Measurements from ENCODE around the gene CWC25. TPM values are rescaled to one million over a fixed set of nuclear protein-coding genes. Genes with fewer than 3 reads are reported as not detected.
A peak's percentile ranks its signal among the peaks of the same experiment; 100 is the strongest.

Gene CWC25
- total and polyA plus RNA-seq, 2 of the 13 experiments (the other 11 are each of a cell fraction or from before 2014, with no cell fraction given) = 15.6 to 22.7 TPM

DNA sequence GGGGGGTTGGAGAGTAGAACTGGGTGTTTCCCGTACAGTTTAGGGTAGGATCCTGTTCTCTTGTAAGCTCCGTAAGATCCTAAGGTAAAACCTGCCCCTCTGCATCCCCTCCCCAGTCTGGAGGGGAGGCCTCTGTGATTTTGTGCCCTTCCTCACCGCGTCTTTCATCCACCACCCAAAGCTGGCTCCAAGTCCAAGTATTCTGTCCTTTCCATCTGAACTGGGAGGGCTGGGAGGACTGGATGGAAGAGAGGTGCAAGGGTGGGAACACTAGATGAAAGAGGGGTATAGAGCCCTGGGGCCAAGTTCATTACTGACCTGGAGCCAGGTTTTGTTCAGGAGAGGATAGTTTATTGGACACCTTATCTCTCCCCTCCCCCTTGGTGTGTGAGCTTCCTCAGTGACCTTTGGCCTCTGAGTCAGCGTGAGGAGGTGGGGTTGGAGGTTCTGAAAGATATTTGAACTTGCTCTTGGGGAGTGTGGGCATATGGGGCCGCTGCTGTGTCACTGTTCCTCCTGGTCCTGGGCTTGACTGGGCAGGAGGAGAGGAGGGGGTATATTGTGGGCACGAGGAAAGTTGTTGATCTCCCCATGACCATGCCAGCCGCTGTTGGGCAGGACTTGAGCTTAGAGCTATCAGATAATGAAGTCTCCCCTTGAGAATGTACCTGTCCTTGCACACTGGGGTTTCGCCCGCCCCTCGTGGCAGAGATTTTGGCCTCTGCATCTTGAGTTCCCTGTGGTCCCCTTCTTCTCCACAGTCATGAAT is 46.3 kb upstream of the CWC25 start (continued):
- TF ChIP-seq ZNF691 (CRISPR knock-in tag; IDR thresholded peaks at IDR 0.05; ENCODE audit: borderline replicate concordance, low read depth) (peak; percentile 66), FUBP1 (CRISPR knock-in tag; IDR thresholded peaks at IDR 0.05; ENCODE audit: borderline replicate concordance) (peak; percentile 19; the same call in 1 of the 2 replicates), LBX2 (CRISPR knock-in tag; IDR thresholded peaks at IDR 0.05; ENCODE audit: borderline replicate concordance) (no peak), ZBTB21 (CRISPR knock-in tag; IDR thresholded peaks at IDR 0.05) (no peak), ZNF441 (CRISPR knock-in tag; IDR thresholded peaks at IDR 0.05; ENCODE audit: borderline replicate concordance) (peak; percentile 38; the same call in 1 of the 2 replicates), ZSCAN22 (CRISPR knock-in tag; IDR thresholded peaks at IDR 0.05) (no peak), MAFG (CRISPR knock-in tag; IDR thresholded peaks at IDR 0.05) (peak; percentile 80), SRSF4 (IDR thresholded peaks at IDR 0.05; ENCODE audit: low read depth, low read length, poor library complexity, severe bottlenecking) (no peak), ZNF792 (CRISPR knock-in tag; IDR thresholded peaks at IDR 0.05) (peak; percentile 95), REPIN1 (CRISPR knock-in tag; IDR thresholded peaks at IDR 0.05; ENCODE audit: borderline replicate concordance, low read depth) (peak; percentile 88), SIN3A (IDR thresholded peaks at IDR 0.05; ENCODE audit: borderline replicate concordance, low read depth, low read length) (no peak; the same call in 1 of the 2 replicates), ZNF567 (CRISPR knock-in tag; IDR thresholded peaks at IDR 0.05; ENCODE audit: borderline replicate concordance) (no peak), PHF21A (CRISPR knock-in tag; IDR thresholded peaks at IDR 0.05) (peak; percentile 92), GABPA (IDR thresholded peaks at IDR 0.05; ENCODE audit: low read depth, low read length) (no peak), GABPA (CRISPR knock-in tag; IDR thresholded peaks at IDR 0.05; ENCODE audit: low read depth) (peak; percentile 66), DMAP1 (CRISPR knock-in tag; IDR thresholded peaks at IDR 0.05) (peak; percentile 81; the same call in 1 of the 2 replicates), SALL2 (CRISPR knock-in tag; IDR thresholded peaks at IDR 0.05) (peak; percentile 78; the same call in 1 of the 2 replicates), ZNF775 (CRISPR knock-in tag; IDR thresholded peaks at IDR 0.05; ENCODE audit: borderline replicate concordance) (no peak), SOX6 (IDR thresholded peaks at IDR 0.05) (no peak), SOX6 (CRISPR knock-in tag; IDR thresholded peaks at IDR 0.05) (peak; percentile 87), ZNF546 (CRISPR knock-in tag; conservative IDR thresholded peaks at IDR 0.05) (no peak), ZNF30 (CRISPR knock-in tag; IDR thresholded peaks at IDR 0.05) (no peak), NKX3-1 (CRISPR knock-in tag; IDR thresholded peaks at IDR 0.05) (no peak)
- TF ChIP-seq, protein P1, sequence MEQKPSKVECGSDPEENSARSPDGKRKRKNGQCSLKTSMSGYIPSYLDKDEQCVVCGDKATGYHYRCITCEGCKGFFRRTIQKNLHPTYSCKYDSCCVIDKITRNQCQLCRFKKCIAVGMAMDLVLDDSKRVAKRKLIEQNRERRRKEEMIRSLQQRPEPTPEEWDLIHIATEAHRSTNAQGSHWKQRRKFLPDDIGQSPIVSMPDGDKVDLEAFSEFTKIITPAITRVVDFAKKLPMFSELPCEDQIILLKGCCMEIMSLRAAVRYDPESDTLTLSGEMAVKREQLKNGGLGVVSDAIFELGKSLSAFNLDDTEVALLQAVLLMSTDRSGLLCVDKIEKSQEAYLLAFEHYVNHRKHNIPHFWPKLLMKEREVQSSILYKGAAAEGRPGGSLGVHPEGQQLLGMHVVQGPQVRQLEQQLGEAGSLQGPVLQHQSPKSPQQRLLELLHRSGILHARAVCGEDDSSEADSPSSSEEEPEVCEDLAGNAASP (CRISPR knock-in tag; IDR thresholded peaks at IDR 0.05; ENCODE audit: borderline replicate concordance) = peak; percentile 91
- TF ChIP-seq, protein P2, sequence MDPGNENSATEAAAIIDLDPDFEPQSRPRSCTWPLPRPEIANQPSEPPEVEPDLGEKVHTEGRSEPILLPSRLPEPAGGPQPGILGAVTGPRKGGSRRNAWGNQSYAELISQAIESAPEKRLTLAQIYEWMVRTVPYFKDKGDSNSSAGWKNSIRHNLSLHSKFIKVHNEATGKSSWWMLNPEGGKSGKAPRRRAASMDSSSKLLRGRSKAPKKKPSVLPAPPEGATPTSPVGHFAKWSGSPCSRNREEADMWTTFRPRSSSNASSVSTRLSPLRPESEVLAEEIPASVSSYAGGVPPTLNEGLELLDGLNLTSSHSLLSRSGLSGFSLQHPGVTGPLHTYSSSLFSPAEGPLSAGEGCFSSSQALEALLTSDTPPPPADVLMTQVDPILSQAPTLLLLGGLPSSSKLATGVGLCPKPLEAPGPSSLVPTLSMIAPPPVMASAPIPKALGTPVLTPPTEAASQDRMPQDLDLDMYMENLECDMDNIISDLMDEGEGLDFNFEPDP (CRISPR knock-in tag; conservative IDR thresholded peaks at IDR 0.05) = no peak

All from HepG2 (cell line).